ENCODE measurements around the gene CRTAP.

GRCh38 chr3:33125840-33126239 is 12.0 kb downstream of the CRTAP start:
- TF ChIP-seq CTCF (IDR thresholded peaks at IDR 0.05) (no peak), EP300 (IDR thresholded peaks at IDR 0.05) (no peak), POLR2A (IDR thresholded peaks at IDR 0.05) (no peak)
